HCT116 (cell line): Measurements from ENCODE around the gene COL20A1. TPM values are rescaled to one million over a fixed set of nuclear protein-coding genes. Genes with fewer than 3 reads are reported as not detected.

Experiments
- ATAC-seq: fragments of 200-7000 bp; cut with Tn5 transposase; 2 replicates; pipeline ENCODE4 v1.9.1; 2020; ENCODE audit warnings: mild to moderate bottlenecking, moderate library complexity
- BruUV-seq: library from RNA; stranded (reverse); fragments of 400-500 nt; replicated peaks from 2 replicates; lab custom pipeline; 2021; lab: Mats Ljungman, UMichigan
- CTCF ChIA-PET: fragments of 300-600 bp; sonication (Branson Sonifier 250); formaldehyde crosslinking; loops from one replicate; lab custom pipeline; 2021; ENCODE audit warnings: antibody characterized with exemption; lab: Charles Lee
- POLR2A ChIA-PET: fragments of 300-600, 350-600 bp; sonication (Branson Sonifier 250); formaldehyde crosslinking; loops from one replicate; lab custom pipeline; 2021; ENCODE audit warnings: antibody characterized with exemption; lab: Charles Lee
- RAD21 ChIA-PET, 2 experiments: fragments of 300-600 bp; sonication (Branson Sonifier 250); formaldehyde crosslinking; loops; one replicate each; lab custom pipeline; 2023; ENCODE audit warnings: low total read pairs in 2 of 2; ENCODE audit not compliant: uncharacterized antibody in 2 of 2, unreplicated experiment in 2 of 2, low non-redundant PET in 1 of 2; lab: Charles Lee
- DNase-seq: peaks from one replicate; pipeline ENCODE4 v3.0.0-alpha.2; 2010; ENCODE audit warnings: low read depth, low spot score
- H2AFZ ChIP-seq: fragments of 200-600 bp; shearing (Covaris generic), sonication (generic); 2 replicates; pipeline ENCODE4 v1.6.1; 2017; ENCODE audit warnings: low read depth, mixed run types, mixed read lengths, antibody characterized with exemption, low read length; ENCODE audit not compliant: poor library complexity, severe bottlenecking
- H3K27ac ChIP-seq: 2 replicates; pipeline ENCODE4 v1.5.1; 2012; ENCODE audit warnings: low read depth, low read length
- H3K27me3 ChIP-seq: fragments of 200-600 bp; sonication (generic); 2 replicates; pipeline ENCODE4 v1.6.1; 2016; ENCODE audit warnings: mixed run types, low read length, mixed read lengths; ENCODE audit not compliant: insufficient read depth
- H3K36me3 ChIP-seq, 2 experiments: fragments of 200-500 bp in 1 of 2; fragments of 200-600 bp in 1 of 2; sonication (Bioruptor generic) in 1 of 2; sonication (generic) in 1 of 2; 2 replicates each; pipeline versions ENCODE4 v1.5.1 to v1.6.1; 2014 to 2016; ENCODE audit warnings: low read length in 2 of 2, inconsistent platforms in 1 of 2, mixed read lengths in 1 of 2, mixed run types in 1 of 2; ENCODE audit not compliant: insufficient read depth in 2 of 2, control insufficient read depth in 1 of 2
- H3K4me1 ChIP-seq, 2 experiments: fragments of 200-600 bp in 1 of 2; sonication (generic) in 1 of 2; 2 replicates each; pipeline versions ENCODE4 v1.5.1 to v1.6.1; 2012 to 2017; ENCODE audit warnings: low read length in 2 of 2, inconsistent platforms in 1 of 2, mild to moderate bottlenecking in 1 of 2, mixed read lengths in 1 of 2, mixed run types in 1 of 2, moderate library complexity in 1 of 2; ENCODE audit not compliant: insufficient read depth in 2 of 2, control insufficient read depth in 1 of 2
- H3K4me2 ChIP-seq: fragments of 200-600 bp; sonication (generic); 2 replicates; pipeline ENCODE4 v1.6.1; 2017; ENCODE audit warnings: mixed run types, low read length, mixed read lengths
- H3K4me3 ChIP-seq, 2 experiments: fragments of 200-600 bp in 1 of 2; sonication (generic) in 1 of 2; replicated peaks in 1 of 2; 2 replicates each; pipeline ENCODE4 v1.5.1; 2011 to 2016; ENCODE audit warnings: low read length in 2 of 2, control low read depth in 1 of 2, low read depth in 1 of 2, mild to moderate bottlenecking in 1 of 2, mixed read lengths in 1 of 2, mixed run types in 1 of 2
- H3K79me2 ChIP-seq: fragments of 200-600 bp; sonication (generic); 2 replicates; pipeline ENCODE4 v1.6.1; 2017; ENCODE audit warnings: mild to moderate bottlenecking, mixed run types, low read length, moderate library complexity, mixed read lengths; ENCODE audit not compliant: insufficient read depth
- H3K9ac ChIP-seq: fragments of 200-600 bp; sonication (generic); 2 replicates; pipeline ENCODE4 v1.6.1; 2016; ENCODE audit warnings: low read length, mixed read lengths
- H3K9me2 ChIP-seq: fragments of 200-600 bp; sonication (generic), shearing (Covaris generic); 2 replicates; pipeline ENCODE4 v1.6.1; 2017; ENCODE audit warnings: mixed run types, mild to moderate bottlenecking, moderate library complexity; ENCODE audit not compliant: insufficient read depth
- H3K9me3 ChIP-seq, 2 experiments: fragments of 200-500 bp in 1 of 2; fragments of 200-600 bp in 1 of 2; sonication (Bioruptor generic) in 1 of 2; sonication (generic) in 1 of 2; 2 replicates each; pipeline ENCODE4 v1.6.1; 2014 to 2017; ENCODE audit warnings: low read length in 2 of 2, mixed read lengths in 2 of 2, inconsistent platforms in 1 of 2, low read depth in 1 of 2, mild to moderate bottlenecking in 1 of 2, mixed run types in 1 of 2, moderate library complexity in 1 of 2; ENCODE audit not compliant: control insufficient read depth in 1 of 2, insufficient read depth in 1 of 2
- H4K20me1 ChIP-seq: fragments of 200-600 bp; sonication (generic), shearing (Covaris generic); 2 replicates; pipeline ENCODE4 v1.6.1; 2017; ENCODE audit warnings: mixed run types, mild to moderate bottlenecking, moderate library complexity; ENCODE audit not compliant: insufficient read depth
- CBX3 ChIP-seq: IDR thresholded peaks from 2 replicates; pipeline ENCODE4 v1.6.1; 2012; ENCODE audit warnings: low read depth
- CEBPB ChIP-seq: IDR thresholded peaks from 2 replicates; pipeline ENCODE4 v1.6.1; 2012; ENCODE audit warnings: low read depth
- EGR1 ChIP-seq: IDR thresholded peaks from 2 replicates; pipeline ENCODE4 v1.6.1; 2012; ENCODE audit warnings: low read depth
- ELF1 ChIP-seq: IDR thresholded peaks from 2 replicates; pipeline ENCODE4 v1.6.1; 2012; ENCODE audit warnings: low read depth, borderline replicate concordance
- EZH2 ChIP-seq: fragments of 200-600 bp; sonication (generic); IDR thresholded peaks from 2 replicates; pipeline ENCODE4 v1.6.1; 2017; ENCODE audit warnings: antibody characterized with exemption, mixed run types
- FOSL1 ChIP-seq: IDR thresholded peaks from 2 replicates; pipeline ENCODE4 v1.6.1; 2012; ENCODE audit warnings: low read depth
- MAX ChIP-seq: IDR thresholded peaks from 2 replicates; pipeline ENCODE4 v1.6.1; 2012
- POLR2AphosphoS5 ChIP-seq: IDR thresholded peaks from 2 replicates; pipeline ENCODE4 v1.6.1; 2011; ENCODE audit warnings: mild to moderate bottlenecking, low read depth, low read length, moderate library complexity
- REST ChIP-seq: IDR thresholded peaks from 2 replicates; pipeline ENCODE4 v1.6.1; 2012; ENCODE audit warnings: low read depth
- SIN3A ChIP-seq: IDR thresholded peaks from 2 replicates; pipeline ENCODE4 v1.6.1; 2012; ENCODE audit warnings: low read depth
- SP1 ChIP-seq: IDR thresholded peaks from 2 replicates; pipeline ENCODE4 v1.6.1; 2012; ENCODE audit warnings: low read depth
- TCF7L2 ChIP-seq: IDR thresholded peaks from 2 replicates; pipeline ENCODE4 v1.7.0; 2011; ENCODE audit warnings: borderline replicate concordance, inconsistent platforms; ENCODE audit not compliant: insufficient read depth, insufficient read length; ENCODE audit errors: extremely low read depth
- YY1 ChIP-seq: IDR thresholded peaks from 2 replicates; pipeline ENCODE4 v1.6.1; 2011; ENCODE audit warnings: low read length, low read depth, moderate library complexity, mild to moderate bottlenecking; ENCODE audit not compliant: insufficient replicate concordance; ENCODE audit errors: extremely low read depth
- ZBTB33 ChIP-seq: IDR thresholded peaks from 2 replicates; pipeline ENCODE4 v1.6.1; 2011; ENCODE audit warnings: mild to moderate bottlenecking, low read length, moderate library complexity; ENCODE audit not compliant: insufficient replicate concordance; ENCODE audit errors: extremely low read depth
- ZFX ChIP-seq: fragments of 450-650 bp; IDR thresholded peaks from 2 replicates; pipeline ENCODE4 v1.6.1; 2017
- intact Hi-C: fragments of 100-400 bp; cut with micrococcal nuclease; formaldehyde crosslinking; loops from 2 replicates; pipeline ENCODE4 v1.10.0; 2022
- total RNA-seq: library from RNA; stranded (reverse); gene quantifications from one replicate; pipeline ENCODE4 v1.2.1, GENCODE V29; 2021; ENCODE audit not compliant: unreplicated experiment
- TF ChIP-seq, protein P1 (sequence below): IDR thresholded peaks from 2 replicates; pipeline ENCODE4 v1.6.1; 2012

COL20A1 gene
- total RNA-seq, 1 experiment from 2014 or later = 0.34 TPM

DNA sequence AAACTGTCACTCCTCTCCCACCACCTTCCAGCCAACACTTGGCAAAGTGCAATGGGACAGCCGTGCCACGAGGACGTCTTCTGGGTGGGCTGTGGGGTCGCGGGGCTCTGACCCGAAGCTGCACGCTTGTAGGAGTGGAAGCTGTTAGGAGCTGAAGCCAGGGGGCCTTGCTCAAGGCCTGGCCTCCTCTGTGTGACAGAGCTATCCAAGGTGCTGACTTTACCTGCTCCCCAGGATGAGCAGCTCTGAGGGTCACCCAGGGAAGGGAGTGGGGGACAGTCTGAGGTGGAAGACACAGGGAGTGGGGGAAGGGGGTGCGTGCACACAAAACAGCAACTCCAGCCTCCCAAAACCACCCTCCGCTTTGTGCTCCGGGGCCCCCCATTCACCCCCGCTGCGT lies 85.6 kb downstream of the COL20A1 start:
- Histone ChIP-seq H3K9me3 (no peaks in the 10 kb centered on the region), H3K4me2 (no peak overlapping the region), H4K20me1 (no peaks in the 10 kb centered on the region), H3K9ac (no peak overlapping the region), H3K27ac (no peak overlapping the region), H2AFZ (no peak overlapping the region), H3K9me2 (no peaks in the 10 kb centered on the region), H3K4me3 (no peak overlapping the region), H3K4me1 (no peaks in the 10 kb centered on the region), H3K79me2 (no peaks in the 10 kb centered on the region), H3K36me3 (no peaks in the 10 kb centered on the region), H3K27me3 (peaks cover 12% of the 10 kb centered on the region; the same call in 1 of the 2 replicates)
- ChIA-PET CTCF (no interaction called here), POLR2A (no interaction called here), RAD21 (no interaction called here)
- ATAC-seq (no peak), DNase-seq (no peak)
- no TSS peak for BruUV-seq
- intact Hi-C loops = no loop called here
- TF ChIP-seq FOSL1 (no peak), TCF7L2 (no peak), ZFX (no peak), REST (peak; percentile 66), ELF1 (no peak)
- TF ChIP-seq, protein P1, sequence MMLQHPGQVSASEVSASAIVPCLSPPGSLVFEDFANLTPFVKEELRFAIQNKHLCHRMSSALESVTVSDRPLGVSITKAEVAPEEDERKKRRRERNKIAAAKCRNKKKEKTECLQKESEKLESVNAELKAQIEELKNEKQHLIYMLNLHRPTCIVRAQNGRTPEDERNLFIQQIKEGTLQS = no peak

DNA sequence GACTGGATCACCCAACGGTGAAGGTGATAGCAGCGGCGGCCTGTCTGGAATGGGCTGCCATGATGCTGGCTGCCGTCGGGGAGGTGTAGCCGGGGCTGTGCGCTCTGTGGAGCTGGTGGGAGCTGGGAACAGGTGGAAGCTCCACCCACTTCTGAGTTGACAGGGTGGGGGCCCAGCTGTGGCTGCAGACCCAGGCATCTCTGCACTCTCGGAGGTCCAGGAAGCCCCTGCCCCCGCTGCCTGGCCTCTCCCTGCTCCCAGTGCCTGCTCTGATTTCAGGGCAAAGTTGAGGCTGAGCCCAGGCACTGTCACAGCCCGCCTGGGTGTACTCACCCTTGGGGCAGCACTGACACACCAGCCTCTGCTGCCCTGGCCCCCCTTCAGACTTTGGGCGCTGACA lies 86.3 kb downstream of the COL20A1 start:
- Histone ChIP-seq H3K4me3 (no peak overlapping the region), H4K20me1 (no peaks in the 10 kb centered on the region), H3K27me3 (peaks cover 5% of the 10 kb centered on the region; the same call in 1 of the 2 replicates), H3K27ac (no peak overlapping the region), H3K36me3 (no peaks in the 10 kb centered on the region), H3K4me1 (no peaks in the 10 kb centered on the region), H3K4me2 (no peak overlapping the region), H3K9me3 (no peaks in the 10 kb centered on the region), H3K79me2 (no peaks in the 10 kb centered on the region), H3K9ac (no peak overlapping the region), H3K9me2 (no peaks in the 10 kb centered on the region), H2AFZ (no peak overlapping the region)
- DNase-seq (no peak), ATAC-seq (no peak)
- ChIA-PET CTCF (no interaction called here), RAD21 (no interaction called here), POLR2A (no interaction called here)
- intact Hi-C loops = no loop called here
- BruUV-seq = no TSS peak
- TF ChIP-seq YY1 = no peak
- TF ChIP-seq CEBPB = no peak
- TF ChIP-seq FOSL1 = no peak
- TF ChIP-seq, protein P1 = no peak
- TF ChIP-seq ZBTB33 = no peak
- no peak for TF ChIP-seq POLR2AphosphoS5
- no peak for TF ChIP-seq SIN3A
- no peak for TF ChIP-seq SP1
- no peak for TF ChIP-seq CBX3
- TF ChIP-seq EZH2 = no peak
- no peak for TF ChIP-seq ELF1
- TF ChIP-seq EGR1 = no peak
- no peak for TF ChIP-seq MAX
